CMK (cell line): ENCODE measurements around the gene LMBR1.

Source experiments
- DNase-seq: peaks from one replicate; pipeline ENCODE4 v3.0.0-alpha.2; 2010; ENCODE audit warnings: low read depth

LMBR1 gene

GRCh38 chr7:156692849-156693248 lies 200.1 kb downstream of the LMBR1 start:
- no peak for DNase-seq

GRCh38 chr7:156691764-156692163 lies 201.2 kb downstream of the LMBR1 start:
- DNase-seq, result no peak

GRCh38 chr7:156684661-156685060 lies 208.3 kb downstream of the LMBR1 start:
- no peak for DNase-seq

- DNase-seq, result no peak
These were observed 208.7 kb downstream of the LMBR1 start for GRCh38 chr7:156684251-156684650.

- no peak for DNase-seq
These were observed 210.1 kb downstream of the LMBR1 start for GRCh38 chr7:156682928-156683327.

- no peak for DNase-seq
These were observed 212.7 kb downstream of the LMBR1 start for GRCh38 chr7:156680281-156680680.

- DNase-seq, result no peak
These were observed 215.5 kb downstream of the LMBR1 start for GRCh38 chr7:156677374-156678054.

GRCh38 chr7:156676263-156676662 lies 216.7 kb downstream of the LMBR1 start:
- DNase-seq, result no peak

- no peak for DNase-seq
These were observed 217.3 kb downstream of the LMBR1 start for GRCh38 chr7:156675721-156676120.

- DNase-seq, result no peak
These were observed 219.1 kb downstream of the LMBR1 start for GRCh38 chr7:156673902-156674301.

GRCh38 chr7:156673454-156673853 lies 219.5 kb downstream of the LMBR1 start:
- DNase-seq, result no peak

GRCh38 chr7:156669035-156669828 lies 223.8 kb downstream of the LMBR1 start:
- DNase-seq, result no peak

GRCh38 chr7:156668130-156668741 lies 224.7 kb downstream of the LMBR1 start:
- DNase-seq, result no peak

- DNase-seq, result no peak
These were observed 225.9 kb downstream of the LMBR1 start for GRCh38 chr7:156667110-156667426.

GRCh38 chr7:156666368-156667109 lies 226.4 kb downstream of the LMBR1 start:
- DNase-seq, result no peak

GRCh38 chr7:156665101-156665500 lies 227.9 kb downstream of the LMBR1 start:
- DNase-seq, result no peak

GRCh38 chr7:156662277-156662676 lies 230.7 kb downstream of the LMBR1 start:
- DNase-seq, result no peak

- DNase-seq, result no peak
These were observed 231.3 kb downstream of the LMBR1 start for GRCh38 chr7:156661637-156662036.

- no peak for DNase-seq
These were observed 233.0 kb downstream of the LMBR1 start for GRCh38 chr7:156659961-156660360.

- no peak for DNase-seq
These were observed 233.8 kb downstream of the LMBR1 start for GRCh38 chr7:156659203-156659602.

GRCh38 chr7:156657681-156658080 lies 235.3 kb downstream of the LMBR1 start:
- DNase-seq, result no peak

GRCh38 chr7:156656598-156656997 lies 236.4 kb downstream of the LMBR1 start:
- no peak for DNase-seq

- no peak for DNase-seq
These were observed 237.0 kb downstream of the LMBR1 start for GRCh38 chr7:156655983-156656382.
